Activated CD4-positive, CD25-positive, alpha-beta regulatory T cell (primary cell): ENCODE measurements around the gene SRXN1.
A peak's percentile ranks its signal among the peaks of the same experiment; 100 is the strongest.

Experiments
- DNase-seq, 4 experiments: peaks; one replicate each; lab custom pipeline; 2025; lab: John Stamatoyannopoulos, UW

The SRXN1 gene

GRCh38 chr20:635893-636338 is 17.1 kb downstream of the SRXN1 start:
- DNase-seq: no peak

DNA sequence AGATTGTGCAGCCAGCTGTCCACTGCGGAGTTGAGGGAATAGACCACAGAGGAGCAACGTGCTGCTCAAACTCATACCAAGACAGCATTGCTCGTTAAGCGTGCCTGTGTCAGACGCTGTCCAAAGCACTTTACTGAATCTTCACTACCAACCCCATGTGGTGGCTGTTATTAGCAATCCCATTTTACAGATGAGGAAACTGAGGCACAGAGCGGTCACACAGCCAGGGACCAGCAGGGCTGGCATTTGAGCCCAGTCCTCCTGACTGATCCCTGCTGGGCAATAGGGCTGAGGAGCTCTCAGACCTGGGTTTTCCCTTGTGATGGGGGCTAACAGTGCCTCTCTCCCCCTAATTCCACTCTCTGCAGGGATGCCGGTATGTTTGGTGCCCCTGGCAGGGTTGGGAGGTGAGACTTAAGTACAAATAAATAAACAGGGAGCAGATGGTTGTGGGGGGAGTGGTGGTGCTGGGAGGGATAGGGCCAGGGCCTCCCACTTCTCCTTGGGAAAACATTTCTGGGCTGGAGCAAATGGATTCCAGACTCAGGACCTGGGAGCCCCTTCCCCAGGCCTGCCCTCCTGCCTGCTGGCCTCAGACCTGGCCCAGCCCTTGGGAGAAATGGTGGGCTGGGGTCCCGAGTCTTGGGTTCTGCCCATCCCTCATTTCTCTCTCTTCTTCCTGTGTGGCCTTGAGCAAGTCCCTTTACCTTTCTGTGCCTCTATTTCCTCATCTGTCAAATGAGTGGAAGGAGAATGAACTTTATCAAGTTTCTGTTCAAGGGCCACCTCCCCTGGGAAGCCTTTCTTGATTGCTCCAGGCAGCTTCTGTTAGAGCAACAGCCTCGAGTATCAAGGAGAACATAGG is 17.7 kb downstream of the SRXN1 start:
- DNase-seq: no peak

DNA sequence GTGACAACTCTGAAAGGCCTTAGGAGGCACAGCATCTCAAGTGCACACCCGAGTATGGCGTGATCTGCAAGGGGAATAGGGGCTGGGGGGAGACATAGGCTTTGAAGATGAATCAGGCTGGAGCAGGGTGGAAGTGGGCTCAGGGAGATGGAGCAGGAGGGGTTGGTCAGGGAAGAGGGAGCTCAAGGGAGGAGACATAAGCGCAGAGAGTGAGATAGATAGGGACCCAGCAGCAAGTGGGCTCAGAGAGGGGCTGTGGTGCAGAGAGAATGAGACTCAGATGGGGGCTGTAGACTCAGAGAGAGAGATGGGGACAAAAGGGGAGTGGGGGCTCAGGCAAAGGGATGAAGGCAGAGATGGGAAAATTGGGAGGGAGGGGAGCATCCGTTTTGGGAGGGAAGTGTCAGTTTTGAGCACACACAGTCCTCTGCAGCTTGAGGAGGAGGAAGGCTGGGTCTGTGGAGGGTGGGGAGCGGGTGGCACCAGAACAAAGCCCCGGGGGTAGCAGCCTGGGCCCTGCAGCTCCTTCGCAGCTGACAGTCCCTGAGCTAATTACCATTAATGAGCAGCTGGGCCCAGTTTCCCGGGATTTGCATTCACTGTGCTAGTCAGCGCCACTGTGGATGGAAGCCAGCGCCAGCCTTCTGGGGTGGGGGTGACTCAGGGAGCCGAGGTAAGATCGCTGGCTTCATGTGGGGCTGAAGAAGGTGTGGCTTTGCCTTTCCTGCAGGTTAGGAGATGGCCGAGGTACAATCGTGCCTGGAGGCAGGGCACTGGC is 18.7 kb downstream of the SRXN1 start:
- DNase-seq: no peak

DNA sequence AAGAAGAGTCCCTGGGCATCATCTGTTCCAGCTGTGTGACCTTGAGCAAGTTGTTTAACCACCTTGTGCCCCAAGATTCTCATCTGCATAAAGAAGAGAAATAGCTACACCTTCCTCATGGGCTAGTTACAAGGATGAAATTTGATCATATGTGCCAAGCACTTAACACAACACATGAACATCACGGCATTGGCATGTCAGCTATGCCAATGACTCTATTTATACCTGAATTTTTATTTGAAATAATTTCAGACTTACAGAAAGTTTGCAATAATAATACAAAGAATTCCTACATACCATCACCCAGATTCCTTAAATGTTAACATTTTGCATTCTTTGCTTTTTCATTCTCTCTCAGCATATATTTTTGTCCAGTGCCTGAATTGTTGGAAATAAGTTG is 21.9 kb downstream of the SRXN1 start:
- no peak for DNase-seq

DNA sequence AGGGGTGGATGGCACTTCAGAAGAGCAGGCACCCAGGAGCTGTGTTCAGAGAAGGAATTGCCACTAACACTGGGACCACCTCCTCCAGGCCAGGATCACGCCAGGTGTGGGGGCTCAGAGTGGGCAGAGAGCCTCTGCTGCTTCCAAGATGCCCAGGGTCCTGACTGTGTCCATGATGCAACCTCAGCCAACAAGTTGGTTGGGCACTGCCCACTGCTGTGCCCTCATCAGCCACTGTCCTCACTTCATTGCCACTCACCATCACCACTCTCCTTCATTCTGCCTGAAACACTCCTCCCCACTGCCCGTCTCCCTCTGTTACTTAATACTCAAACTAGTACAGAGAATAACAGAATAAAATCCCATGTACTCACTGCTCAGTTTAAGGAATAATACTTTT is 26.4 kb downstream of the SRXN1 start:
- DNase-seq: no peak

GRCh38 chr20:625360-625932 is 27.6 kb downstream of the SRXN1 start:
- DNase-seq: no peak

- DNase-seq: no peak
Measured at GRCh38 chr20:623704-624103, 29.3 kb downstream of the SRXN1 start.

- no peak for DNase-seq
Measured at GRCh38 chr20:623021-623420, 30.0 kb downstream of the SRXN1 start.

- DNase-seq: no peak
Measured at GRCh38 chr20:622161-622560, 30.8 kb downstream of the SRXN1 start.

GRCh38 chr20:621125-621756 is 31.8 kb downstream of the SRXN1 start:
- no peak for DNase-seq

DNA sequence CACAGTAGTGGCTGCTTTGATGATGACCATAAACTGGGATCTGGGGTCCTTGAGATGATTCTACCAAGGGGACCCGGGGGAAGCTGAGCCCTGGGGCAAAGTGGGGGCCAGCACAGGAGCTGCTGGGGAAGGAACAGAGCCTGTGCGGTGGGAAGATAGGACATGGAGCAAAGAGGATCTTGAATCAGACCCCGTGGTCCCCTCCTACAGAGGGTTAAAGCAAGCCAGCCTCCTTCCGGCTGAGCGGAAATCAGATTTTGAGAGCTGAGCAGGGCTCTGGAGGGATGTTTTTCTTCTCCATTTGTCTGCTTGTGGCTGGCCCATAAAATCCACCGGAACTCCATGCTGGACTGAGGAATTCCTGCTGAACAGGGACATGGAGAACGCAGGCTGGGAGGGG is 32.8 kb downstream of the SRXN1 start:
- DNase-seq: no peak

GRCh38 chr20:618980-619379 is 34.0 kb downstream of the SRXN1 start:
- DNase-seq: no peak

DNA sequence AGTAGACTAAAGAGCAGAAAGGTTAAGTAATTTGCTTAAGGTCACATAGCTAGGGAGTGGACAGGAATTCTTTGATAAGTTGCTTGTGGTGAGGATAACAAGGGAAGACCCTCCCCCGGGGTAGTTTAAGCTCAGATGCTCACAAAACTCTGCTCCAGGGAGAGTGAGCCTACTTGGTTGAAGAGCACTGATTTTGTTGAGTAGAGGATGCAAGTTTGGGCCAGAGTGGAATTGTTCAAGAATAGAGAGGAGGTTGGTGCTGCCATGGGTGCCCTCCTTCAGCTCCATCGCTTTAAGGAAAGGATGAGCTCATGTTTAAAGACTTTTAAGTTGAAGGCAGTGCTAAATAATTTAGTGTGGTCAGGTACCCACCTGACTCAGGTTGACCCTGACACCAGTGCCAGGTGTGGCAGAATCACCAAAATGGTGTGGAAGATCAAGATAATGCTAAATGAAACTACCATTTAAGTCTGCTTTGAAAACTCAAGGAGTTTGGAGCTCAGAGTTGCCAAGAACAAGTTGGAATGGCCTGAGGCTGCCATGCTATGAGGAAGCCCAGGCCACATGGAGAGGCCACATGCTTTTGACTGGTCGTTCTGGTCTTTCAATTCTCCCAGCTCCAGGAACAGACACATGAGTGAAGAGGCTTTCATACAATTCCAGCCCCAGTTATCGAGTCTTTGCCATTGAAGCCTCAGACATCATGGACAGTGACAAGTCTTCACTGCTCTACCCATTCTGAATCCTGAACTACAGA is 34.9 kb downstream of the SRXN1 start:
- DNase-seq: no peak

DNA sequence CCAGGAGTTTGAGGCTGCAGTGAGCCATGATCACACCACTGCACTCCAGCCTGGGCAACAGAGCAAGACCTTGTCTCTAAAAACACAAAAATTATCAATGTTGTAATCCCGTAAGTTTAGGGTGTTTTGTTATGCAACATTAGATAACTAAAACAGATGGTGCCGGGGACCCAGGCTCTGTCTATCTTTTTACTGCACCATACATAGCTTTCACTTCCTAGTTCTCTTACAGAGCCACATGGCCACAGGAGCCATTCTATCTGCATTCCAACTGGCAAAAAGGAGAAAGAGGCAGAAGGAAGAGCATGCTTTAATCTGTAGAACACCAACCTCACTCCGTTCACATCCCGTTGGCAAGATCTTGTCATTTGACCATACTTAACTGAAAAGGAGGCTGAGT is 37.5 kb downstream of the SRXN1 start:
- no peak for DNase-seq

DNA sequence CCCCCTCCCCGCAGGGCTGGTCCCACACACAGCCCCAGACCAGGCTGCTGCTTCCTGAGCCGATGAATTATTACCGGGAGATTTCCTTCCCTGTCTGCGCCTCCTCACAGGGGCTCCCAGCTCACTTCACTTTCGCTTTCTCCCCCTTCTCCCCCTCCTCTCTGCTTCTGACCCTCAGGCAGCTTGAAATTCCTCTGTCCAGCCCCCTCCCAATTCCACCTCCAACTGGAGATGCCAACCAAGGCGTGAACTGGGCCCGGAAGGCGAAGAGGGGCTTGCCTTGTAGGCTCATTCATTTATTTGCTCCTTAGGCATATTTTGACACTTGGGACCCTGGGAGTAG is 41.2 kb downstream of the SRXN1 start:
- DNase-seq: no peak

DNA sequence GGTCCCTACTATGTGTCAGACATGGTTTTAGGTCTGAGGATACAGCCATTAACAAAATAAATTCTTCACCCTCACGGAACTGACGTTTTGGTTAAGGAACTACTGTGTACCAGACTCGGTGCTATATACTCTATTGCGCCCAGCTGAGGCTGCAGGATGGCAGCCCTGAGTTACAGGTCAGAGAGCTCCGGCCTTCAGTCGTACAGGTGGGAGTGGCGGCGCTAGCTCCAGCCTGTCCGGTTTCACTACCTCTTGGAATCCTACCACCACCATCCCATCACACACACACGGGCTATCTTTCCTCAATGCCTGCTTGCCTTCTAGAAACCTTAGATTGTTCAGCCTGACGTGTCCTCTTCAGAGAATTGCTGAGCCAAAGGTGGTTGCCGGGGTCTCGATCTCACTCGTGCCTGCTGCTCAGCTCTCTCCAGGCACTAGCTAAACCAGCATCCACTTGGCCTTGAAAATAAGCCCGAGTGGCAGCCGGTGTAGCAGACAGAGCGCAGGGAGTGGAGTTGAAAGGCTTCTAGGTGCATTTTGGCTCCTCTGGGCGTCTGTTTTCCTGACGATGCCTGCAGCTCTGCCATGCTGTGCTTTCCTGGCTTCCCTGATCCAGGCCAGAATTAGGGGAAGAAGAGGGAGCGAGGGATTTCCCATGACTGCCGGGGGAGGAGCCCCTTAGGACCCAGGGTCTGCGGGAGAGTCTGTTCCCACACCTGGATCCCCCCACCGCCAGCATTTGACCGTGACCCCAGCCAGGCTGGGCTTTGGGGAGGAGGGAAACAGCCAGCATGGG is 41.8 kb downstream of the SRXN1 start:
- no peak for DNase-seq

DNA sequence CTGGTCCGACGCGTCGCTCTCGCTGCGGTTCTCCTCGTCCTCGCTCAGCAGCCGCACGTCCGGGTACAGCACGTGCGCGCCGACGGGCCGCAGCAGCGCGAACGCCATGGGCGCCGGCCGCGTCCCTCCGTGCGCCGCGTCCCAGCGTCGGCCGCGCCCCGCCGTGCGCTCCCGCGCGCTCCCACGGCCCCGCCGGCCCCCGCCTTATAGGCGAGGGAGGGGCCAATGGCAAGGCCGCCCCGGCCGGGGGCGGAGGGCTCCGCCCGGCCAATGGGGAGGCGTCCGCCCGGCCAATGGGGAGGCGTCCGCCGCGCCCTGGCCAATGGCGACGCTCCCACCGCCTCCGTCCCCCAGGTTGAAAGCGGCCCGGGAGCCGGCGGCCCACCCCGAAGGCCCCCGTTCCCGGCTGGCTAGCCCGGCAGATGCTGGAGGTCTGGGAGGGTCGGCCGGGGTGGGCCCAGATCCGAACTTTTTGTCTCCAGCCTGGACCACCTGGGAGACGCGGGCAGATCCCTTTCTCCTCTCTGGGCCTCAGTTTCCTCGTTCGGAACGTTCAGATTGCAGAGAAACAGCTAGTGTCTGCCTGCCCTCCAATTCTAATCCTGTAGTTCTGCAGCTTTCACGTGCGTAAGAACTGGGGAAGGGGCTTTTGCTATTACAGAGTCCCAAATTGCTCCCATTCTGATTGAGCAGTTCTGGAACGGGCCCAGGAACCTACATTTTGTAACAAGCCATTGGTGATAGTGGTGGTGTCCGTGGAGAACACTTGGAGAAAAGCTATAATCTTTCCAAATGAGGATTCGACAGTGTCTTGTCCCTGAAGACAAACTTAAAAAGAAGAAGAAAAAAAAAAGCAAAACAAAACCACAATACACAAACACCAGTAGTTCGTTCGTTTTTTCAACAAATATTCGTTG is 42.6 kb downstream of the SRXN1 start, which contains the start of gene TCF15:
Gene TCF15, minus strand, starts transcription at position 180 of the 917 bp plus-strand sequence. Its CDS starts 72 bp downstream, at position 108.
- DNase-seq: no peak

- DNase-seq: peak in 1 of 4 experiments; percentile 2
Measured at GRCh38 chr20:609371-609964, 43.5 kb downstream of the SRXN1 start.

DNA sequence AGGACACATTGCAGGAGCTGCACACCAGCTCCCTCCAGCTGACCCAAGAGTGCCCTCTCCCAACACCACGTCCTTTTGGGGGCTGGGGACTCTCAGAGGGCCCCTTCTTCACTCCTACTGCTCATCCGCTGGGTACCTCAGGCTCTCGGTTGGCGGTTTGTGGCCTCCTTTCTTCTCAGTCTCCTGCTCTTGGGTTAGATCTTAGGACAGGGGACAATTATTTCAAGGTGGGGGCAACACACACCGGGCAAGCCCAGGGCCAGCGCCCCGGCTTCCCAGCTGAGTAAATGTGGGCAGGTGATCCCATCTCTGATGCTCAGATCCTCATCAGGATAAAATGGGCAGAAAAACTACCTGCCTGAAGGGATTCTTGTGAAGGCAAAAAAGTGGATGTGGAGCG is 44.0 kb downstream of the SRXN1 start:
- DNase-seq: no peak
